ENCODE data around the gene TULP1. TPM values are rescaled to one million over a fixed set of nuclear protein-coding genes. Genes with fewer than 3 reads are reported as not detected.

Gene TULP1
- total and polyA plus RNA-seq, 2 of the 13 experiments (the other 11 are each of a cell fraction or from before 2014, with no cell fraction given) = not detected

DNA sequence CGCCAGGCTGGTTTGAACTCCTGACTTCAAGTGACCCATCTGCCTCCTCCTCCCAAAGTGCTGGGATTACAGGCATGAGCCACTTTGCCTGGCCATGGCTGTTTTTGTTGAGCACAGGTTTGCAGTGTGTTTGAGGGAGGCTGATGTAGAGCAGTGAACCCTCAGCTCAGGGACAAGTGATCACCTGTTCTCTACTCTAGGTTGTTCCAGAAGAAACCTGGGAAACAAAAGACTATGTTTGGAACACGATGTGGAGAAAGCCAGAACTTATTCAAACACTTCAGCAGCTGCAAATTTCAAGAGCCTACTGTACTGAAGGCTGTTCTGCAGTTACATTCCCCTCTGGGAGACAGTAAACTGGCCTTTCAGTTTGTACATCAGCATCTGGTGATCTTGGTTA is 4.7 kb downstream of the TULP1 start (continued):
- TF ChIP-seq TCF12 (IDR thresholded peaks at IDR 0.05) = no peak
- no peak for TF ChIP-seq TCF12 (CRISPR knock-in tag; IDR thresholded peaks at IDR 0.05)
- TF ChIP-seq PHF8 (CRISPR knock-in tag; IDR thresholded peaks at IDR 0.05) = no peak
- no peak for TF ChIP-seq ZNF331 (CRISPR knock-in tag; IDR thresholded peaks at IDR 0.05)
- no peak for TF ChIP-seq ZNF564 (CRISPR knock-in tag; IDR thresholded peaks at IDR 0.05)
- TF ChIP-seq, protein P1, sequence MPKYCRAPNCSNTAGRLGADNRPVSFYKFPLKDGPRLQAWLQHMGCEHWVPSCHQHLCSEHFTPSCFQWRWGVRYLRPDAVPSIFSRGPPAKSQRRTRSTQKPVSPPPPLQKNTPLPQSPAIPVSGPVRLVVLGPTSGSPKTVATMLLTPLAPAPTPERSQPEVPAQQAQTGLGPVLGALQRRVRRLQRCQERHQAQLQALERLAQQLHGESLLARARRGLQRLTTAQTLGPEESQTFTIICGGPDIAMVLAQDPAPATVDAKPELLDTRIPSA (CRISPR knock-in tag; IDR thresholded peaks at IDR 0.05; ENCODE audit: borderline replicate concordance) = no peak
- TF ChIP-seq ZNF143 (CRISPR knock-in tag; IDR thresholded peaks at IDR 0.05) = no peak
- no peak for TF ChIP-seq MLLT10 (CRISPR knock-in tag; IDR thresholded peaks at IDR 0.05)
- TF ChIP-seq ZNF773 (CRISPR knock-in tag; IDR thresholded peaks at IDR 0.05; ENCODE audit: borderline replicate concordance) = no peak
- no peak for TF ChIP-seq ZNF441 (CRISPR knock-in tag; IDR thresholded peaks at IDR 0.05; ENCODE audit: borderline replicate concordance)
- TF ChIP-seq ZNF24 (IDR thresholded peaks at IDR 0.05) = no peak
- no peak for TF ChIP-seq ARNT (IDR thresholded peaks at IDR 0.05)
- no peak for TF ChIP-seq NFKB2 (CRISPR knock-in tag; IDR thresholded peaks at IDR 0.05; ENCODE audit: borderline replicate concordance)
- TF ChIP-seq IKZF1 (IDR thresholded peaks at IDR 0.05) = no peak

DNA sequence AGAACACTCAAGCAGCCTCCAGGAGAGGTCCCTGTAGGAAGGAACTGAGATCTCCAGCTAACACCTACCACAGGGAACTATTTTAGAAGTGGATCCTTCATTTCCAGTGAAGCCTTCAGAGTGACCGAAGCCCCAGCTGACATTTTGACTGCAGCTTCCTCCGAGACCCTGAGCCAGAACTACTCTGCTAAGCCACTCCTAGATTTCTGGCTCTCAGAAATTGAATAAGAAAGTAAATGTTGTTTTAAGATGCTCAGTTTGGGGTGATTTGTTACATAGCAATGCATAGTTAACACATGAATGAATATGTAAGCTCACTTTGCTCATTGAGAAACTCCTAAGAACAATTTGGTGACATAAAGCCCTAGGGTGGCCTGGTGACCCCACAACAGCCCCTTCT is 5.5 kb downstream of the TULP1 start:
- no peak overlapping the region for H2AFZ ChIP-seq (ENCODE audit: low read length)
- peaks cover 11 to 74% of the 10 kb centered on the region in 2 experiments for H3K27me3 ChIP-seq (ENCODE audit: control insufficient read depth in 1 of 2, insufficient read depth in 2 of 2, low read length in 2 of 2)
- H3K36me3 ChIP-seq (replicated peaks in 1 of 2; ENCODE audit: control insufficient read depth in 1 of 2, insufficient read depth in 2 of 2, low read length in 2 of 2) = no peaks in the 10 kb centered on the region
- H3K27ac ChIP-seq (ENCODE audit: extremely low read length, insufficient read depth, low read length) = no peak overlapping the region
- WGBS (ENCODE audit: low lambda C conversion rate) = 93% methylated on average over 2 of the region's 2 CpGs
- ChIA-PET CTCF (ENCODE audit: low intra/inter-chr PET ratio, low total read pairs) (no interaction called here), POLR2A (interaction anchor here (2.7 kb wide), 1 partner anchor 10 kb away, joined by 10 read pairs; the partner anchor contains the start of gene TEAD3)
- H3K4me1 ChIP-seq (ENCODE audit: insufficient read depth, low read length) = peaks cover 22% of the 10 kb centered on the region
- in situ Hi-C loops (cut with HindIII; ENCODE audit: extremely low pct_ligation_motif_present, low pct_unique_long_range_greater_than_20kb) = no loop called here
- ATAC-seq (no peak), FAIRE-seq (no peak), DNase-seq (ENCODE audit: low spot score) (no peak)
- H3K9me3 ChIP-seq (ENCODE audit: low read length) = no peaks in the 10 kb centered on the region
- H3K4me3 ChIP-seq (replicated peaks in 1 of 3; ENCODE audit: insufficient read depth in 1 of 3, low read depth in 2 of 3, low read length in 3 of 3) = no peak overlapping the region
- H3K4me2 ChIP-seq (ENCODE audit: low read depth, low read length) = no peak overlapping the region
- intact Hi-C loops (cut with micrococcal nuclease; ENCODE audit: unreplicated experiment) = no loop called here
- H3K9ac ChIP-seq (ENCODE audit: insufficient read depth, low read depth, low read length) = no peak overlapping the region
- no peaks in the 10 kb centered on the region for H3K79me2 ChIP-seq (ENCODE audit: insufficient read depth, low read length)
- no peaks in the 10 kb centered on the region for H4K20me1 ChIP-seq (ENCODE audit: insufficient read depth, low read length)
- BruUV-seq (replicated peaks) = no TSS peak
- TF ChIP-seq TAF1 (CRISPR knock-in tag; IDR thresholded peaks at IDR 0.05) (no peak), ZNF773 (CRISPR knock-in tag; IDR thresholded peaks at IDR 0.05; ENCODE audit: borderline replicate concordance) (no peak), HDAC2 (CRISPR knock-in tag; IDR thresholded peaks at IDR 0.05) (no peak), ZNF7 (CRISPR knock-in tag; IDR thresholded peaks at IDR 0.05) (no peak), CEBPG (CRISPR knock-in tag; IDR thresholded peaks at IDR 0.05) (no peak), ZNF451 (CRISPR knock-in tag; IDR thresholded peaks at IDR 0.05) (no peak), MIXL1 (CRISPR knock-in tag; IDR thresholded peaks at IDR 0.05) (no peak), HNF4A (CRISPR knock-in tag; IDR thresholded peaks at IDR 0.05) (no peak), RFX5 (IDR thresholded peaks at IDR 0.05; ENCODE audit: low read depth, low read length) (no peak), IKZF1 (IDR thresholded peaks at IDR 0.05) (no peak), CCAR2 (optimal IDR thresholded peaks at IDR 0.05; ENCODE audit: low read depth, low read length) (no peak), ZSCAN29 (CRISPR knock-in tag; conservative IDR thresholded peaks at IDR 0.05) (no peak), WIZ (CRISPR knock-in tag; IDR thresholded peaks at IDR 0.05) (no peak), POLR2G (IDR thresholded peaks at IDR 0.05; ENCODE audit: low read depth, low read length) (no peak)
- TF ChIP-seq, protein P2, sequence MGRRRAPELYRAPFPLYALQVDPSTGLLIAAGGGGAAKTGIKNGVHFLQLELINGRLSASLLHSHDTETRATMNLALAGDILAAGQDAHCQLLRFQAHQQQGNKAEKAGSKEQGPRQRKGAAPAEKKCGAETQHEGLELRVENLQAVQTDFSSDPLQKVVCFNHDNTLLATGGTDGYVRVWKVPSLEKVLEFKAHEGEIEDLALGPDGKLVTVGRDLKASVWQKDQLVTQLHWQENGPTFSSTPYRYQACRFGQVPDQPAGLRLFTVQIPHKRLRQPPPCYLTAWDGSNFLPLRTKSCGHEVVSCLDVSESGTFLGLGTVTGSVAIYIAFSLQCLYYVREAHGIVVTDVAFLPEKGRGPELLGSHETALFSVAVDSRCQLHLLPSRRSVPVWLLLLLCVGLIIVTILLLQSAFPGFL (CRISPR knock-in tag; IDR thresholded peaks at IDR 0.05) = no peak
- TF ChIP-seq, protein P3, sequence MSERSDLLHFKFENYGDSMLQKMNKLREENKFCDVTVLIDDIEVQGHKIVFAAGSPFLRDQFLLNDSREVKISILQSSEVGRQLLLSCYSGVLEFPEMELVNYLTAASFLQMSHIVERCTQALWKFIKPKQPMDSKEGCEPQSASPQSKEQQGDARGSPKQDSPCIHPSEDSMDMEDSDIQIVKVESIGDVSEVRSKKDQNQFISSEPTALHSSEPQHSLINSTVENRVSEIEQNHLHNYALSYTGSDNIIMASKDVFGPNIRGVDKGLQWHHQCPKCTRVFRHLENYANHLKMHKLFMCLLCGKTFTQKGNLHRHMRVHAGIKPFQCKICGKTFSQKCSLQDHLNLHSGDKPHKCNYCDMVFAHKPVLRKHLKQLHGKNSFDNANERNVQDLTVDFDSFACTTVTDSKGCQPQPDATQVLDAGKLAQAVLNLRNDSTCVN (CRISPR knock-in tag; IDR thresholded peaks at IDR 0.05; ENCODE audit: borderline replicate concordance) = no peak
